HG03066 (cell line): ENCODE data around the gene TGFBR3.
A peak's percentile ranks its signal among the peaks of the same experiment; 100 is the strongest.

Experiments
- ATAC-seq: cut with Tn5 transposase; IDR thresholded peaks from one replicate; pipeline ENCODE4 v1.9.1; 2021; ENCODE audit warnings: low read depth; ENCODE audit not compliant: unreplicated experiment

TGFBR3 gene

GRCh38 chr1:91764471-91765115 is 121.4 kb downstream of the TGFBR3 start:
- no peak for ATAC-seq

GRCh38 chr1:91763252-91763651 is 122.7 kb downstream of the TGFBR3 start:
- ATAC-seq = no peak

GRCh38 chr1:91761295-91761721 is 124.6 kb downstream of the TGFBR3 start:
- ATAC-seq = no peak

- no peak for ATAC-seq
These were observed 125.4 kb downstream of the TGFBR3 start for GRCh38 chr1:91760512-91760911.

GRCh38 chr1:91759076-91759475 is 126.9 kb downstream of the TGFBR3 start:
- no peak for ATAC-seq

- ATAC-seq = no peak
These were observed 128.0 kb downstream of the TGFBR3 start for GRCh38 chr1:91757763-91758460.

DNA sequence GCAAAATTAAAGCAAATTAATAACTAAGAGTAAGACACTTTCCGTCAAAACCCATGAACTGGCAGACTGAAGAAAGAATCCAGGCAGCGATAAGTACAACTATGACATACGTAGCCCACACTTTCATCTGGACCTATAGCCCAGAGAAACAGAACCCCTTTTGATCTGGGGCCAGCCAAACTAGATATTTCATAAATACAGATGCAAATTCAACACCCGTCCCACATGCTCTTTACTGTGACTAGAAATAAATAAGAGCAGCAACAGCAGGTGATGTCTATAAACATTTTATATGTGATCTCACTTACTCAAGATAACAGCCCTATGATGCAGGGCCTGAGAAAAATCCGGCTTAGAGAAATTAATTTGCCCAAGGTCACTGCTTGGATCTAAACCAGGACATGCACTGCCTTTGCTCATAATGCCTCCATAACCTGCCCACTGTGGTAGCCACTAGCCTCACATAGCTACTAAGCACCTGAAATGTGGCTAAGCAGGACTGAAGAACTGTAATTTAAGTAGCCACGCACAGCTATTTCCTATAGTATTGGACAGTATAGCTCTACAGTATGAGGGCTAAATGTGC is 130.2 kb downstream of the TGFBR3 start:
- ATAC-seq = no peak

GRCh38 chr1:91754816-91755580 is 131.0 kb downstream of the TGFBR3 start:
- no peak for ATAC-seq

GRCh38 chr1:91754348-91754747 is 131.6 kb downstream of the TGFBR3 start:
- ATAC-seq = peak; percentile 56

GRCh38 chr1:91753878-91754277 is 132.1 kb downstream of the TGFBR3 start:
- peak; percentile 8 for ATAC-seq

- peak; percentile 62 for ATAC-seq
These were observed 133.6 kb downstream of the TGFBR3 start for GRCh38 chr1:91752324-91752723.

DNA sequence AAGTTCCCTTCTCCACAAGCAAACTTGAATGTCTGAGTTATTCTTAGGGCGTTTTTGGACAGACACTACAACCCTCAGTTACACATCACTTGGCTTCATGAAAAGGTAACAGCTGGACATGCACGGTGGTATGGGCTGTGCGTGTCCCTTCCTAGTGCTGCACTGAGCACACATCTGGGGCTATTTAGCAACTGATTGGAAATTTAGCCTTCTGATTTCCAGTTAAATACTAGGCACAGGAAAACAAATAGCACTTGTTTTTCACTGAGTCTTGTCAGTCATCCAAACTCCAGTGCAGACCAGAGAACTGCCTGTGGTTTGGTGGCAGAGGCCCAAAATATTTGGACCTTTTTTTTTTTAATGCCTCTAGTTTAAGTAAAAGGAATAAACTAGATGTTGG is 134.7 kb downstream of the TGFBR3 start:
- no peak for ATAC-seq

DNA sequence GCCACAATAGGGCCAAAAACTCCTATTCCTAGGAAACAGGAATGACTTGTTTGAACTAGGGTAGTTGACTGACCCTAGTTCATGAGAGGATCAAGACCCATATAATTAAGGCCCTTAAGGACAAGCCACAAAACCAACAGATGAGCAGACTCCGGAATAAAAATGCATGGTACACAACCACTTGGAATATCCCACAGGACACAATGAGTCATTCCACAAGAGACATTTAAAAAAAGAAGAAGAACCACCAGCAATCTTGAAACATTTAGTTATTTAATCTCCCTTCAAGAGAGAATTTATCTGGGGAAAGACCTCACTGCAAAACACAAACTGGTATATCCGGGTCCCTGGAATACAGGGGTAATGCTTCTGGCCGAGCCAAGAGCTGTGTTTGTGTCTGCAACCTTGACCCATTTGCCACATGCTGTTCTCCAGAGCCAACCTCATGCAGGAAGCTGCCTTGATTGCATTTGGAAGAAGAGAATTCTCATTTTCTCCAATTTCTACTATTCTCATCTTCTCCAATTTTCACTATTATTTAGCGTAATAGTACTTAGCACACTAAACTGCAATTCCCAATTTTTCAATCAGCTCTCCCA is 135.5 kb downstream of the TGFBR3 start:
- ATAC-seq = no peak

DNA sequence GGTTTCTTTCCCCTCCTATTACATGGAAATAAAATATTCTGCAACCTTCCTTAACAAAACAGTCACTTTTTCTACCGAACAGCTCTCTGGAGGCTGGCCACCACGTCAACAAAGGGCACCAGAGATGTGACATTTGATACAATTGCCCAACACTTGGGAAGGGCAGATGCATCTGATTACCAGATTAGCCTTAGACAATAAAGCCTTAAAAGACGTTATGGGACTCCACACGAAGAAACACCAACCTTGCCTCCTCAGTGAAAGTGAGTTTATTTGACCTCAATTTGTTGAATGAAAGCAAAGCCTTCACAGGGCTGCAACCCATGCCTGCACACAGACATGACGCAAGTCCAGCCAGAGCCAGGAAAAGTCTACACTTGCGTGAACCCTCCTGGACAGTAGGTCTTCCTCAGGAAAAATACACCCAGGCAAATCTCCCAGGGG is 136.1 kb downstream of the TGFBR3 start:
- no peak for ATAC-seq

DNA sequence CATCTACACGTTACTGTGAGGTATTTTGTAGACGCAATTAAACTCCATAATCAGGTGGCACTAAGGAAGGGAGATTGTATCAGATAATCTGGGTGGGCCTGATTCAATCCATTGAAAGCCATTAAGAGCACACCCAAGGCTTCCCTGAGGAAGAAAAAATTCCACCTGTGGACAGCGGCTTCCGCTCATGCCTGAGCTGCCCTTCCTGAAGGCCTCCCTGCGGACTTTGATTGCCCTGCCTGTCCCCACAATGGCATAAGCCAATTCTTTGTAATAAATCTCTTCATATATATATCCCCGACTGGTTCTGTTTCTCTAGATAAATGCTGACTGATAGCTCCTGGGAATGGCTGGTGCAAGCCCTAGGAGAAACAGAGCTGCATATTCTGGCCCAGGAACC is 138.3 kb downstream of the TGFBR3 start:
- ATAC-seq = no peak

GRCh38 chr1:91746728-91747338 is 139.1 kb downstream of the TGFBR3 start:
- no peak for ATAC-seq

- ATAC-seq = no peak
These were observed 140.1 kb downstream of the TGFBR3 start for GRCh38 chr1:91745640-91746373.

DNA sequence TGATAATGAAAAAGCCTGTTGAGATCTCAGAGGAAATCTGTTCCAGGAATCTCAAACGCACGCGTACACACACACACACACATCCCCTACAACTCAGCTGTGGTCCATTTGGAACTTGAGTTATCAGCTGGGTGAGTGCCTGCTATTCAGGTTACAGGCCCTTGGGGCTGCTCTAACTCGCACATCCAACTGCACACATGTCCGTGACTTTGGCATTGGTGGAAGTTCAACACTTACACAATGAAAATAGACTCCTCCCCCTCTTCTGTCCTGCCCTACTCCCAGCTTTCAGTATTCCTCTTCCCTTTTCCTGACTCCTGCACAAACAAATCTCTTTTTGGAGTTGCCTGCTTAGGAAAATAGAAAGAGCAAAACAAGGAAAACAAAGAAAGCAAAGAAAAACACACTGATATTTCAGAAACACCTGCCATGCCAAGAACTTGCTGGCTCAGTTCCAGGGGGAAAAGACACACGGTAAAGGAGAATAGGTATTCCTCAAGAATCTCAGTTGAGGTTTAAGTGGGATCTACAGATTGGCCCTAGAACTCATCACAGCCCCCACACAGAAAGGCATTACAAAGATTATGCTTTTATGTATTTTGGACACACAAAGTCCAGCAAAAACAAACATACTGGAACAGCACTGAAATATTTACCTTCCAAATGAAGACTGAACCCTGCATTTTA is 140.9 kb downstream of the TGFBR3 start:
- ATAC-seq = no peak

DNA sequence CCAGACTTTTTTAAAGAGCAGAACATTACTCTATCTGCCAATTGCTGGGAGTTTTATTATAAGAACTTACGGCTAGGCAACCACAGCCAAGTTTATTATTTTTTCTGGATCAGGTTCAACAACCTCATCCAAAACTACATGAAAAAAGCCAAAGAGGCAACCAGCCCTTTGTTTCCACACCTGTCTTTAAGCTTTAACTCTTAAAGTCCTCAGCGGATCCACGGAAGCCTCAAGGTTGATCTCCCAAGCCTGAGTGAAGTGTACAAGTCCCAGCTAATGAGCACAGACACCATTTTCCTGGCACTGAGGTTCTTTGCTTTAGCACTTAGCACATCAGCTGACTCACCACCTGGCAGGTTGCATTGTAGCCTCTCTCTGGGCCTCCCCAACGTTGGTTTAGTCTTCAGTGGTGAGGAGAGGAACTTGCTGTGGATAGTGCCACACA is 143.1 kb downstream of the TGFBR3 start:
- ATAC-seq = no peak
